Adrenal gland (tissue), 12 donors: ENCODE results near the gene TSSK3. TPM values are rescaled to one million over a fixed set of nuclear protein-coding genes. Genes with fewer than 3 reads are reported as not detected.
"Not testable (repeated sequence)": the region's sequence is repeated elsewhere in the genome, so short reads cannot be mapped to it uniquely, and the experiment has no call there.

Experiments
- DNase-seq, 7 donors: peaks; one replicate each; pipeline ENCODE4 v3.0.0-alpha.2; 2019 to 2020
- H3K27ac ChIP-seq, 5 donors: fragments of 200-600 bp; sonication (generic) in 4 of 5; 1 replicate in 3 of 5; 2 replicates in 2 of 5; pipeline versions ENCODE4 v1.5.1 to v1.8.0; 2016 to 2020; ENCODE audit warnings: mild to moderate bottlenecking in 1 of 5
- H3K27me3 ChIP-seq: fragments of 200-600 bp; 2 replicates; pipeline ENCODE4 v1.8.0; 2021
- H3K36me3 ChIP-seq, 2 donors: fragments of 200-600 bp; replicated peaks in 1 of 2; 1 replicate in 1 of 2; 2 replicates in 1 of 2; pipeline versions ENCODE4 v1.5.1 to v1.8.0; 2018 to 2022
- H3K4me1 ChIP-seq, 2 donors: fragments of 200-600 bp; replicated peaks in 1 of 2; 1 replicate in 1 of 2; 2 replicates in 1 of 2; pipeline versions ENCODE4 v1.5.1 to v1.8.0; 2018 to 2021
- H3K4me3 ChIP-seq, 4 donors: fragments of 200-600 bp; sonication (generic) in 3 of 4; one replicate each; pipeline ENCODE4 v1.5.1; 2016 to 2018
- H3K9me3 ChIP-seq, 3 donors: fragments of 200-600 bp; sonication (generic) in 1 of 3; replicated peaks in 1 of 3; 1 replicate in 2 of 3; 2 replicates in 1 of 3; pipeline versions ENCODE4 v1.5.1 to v1.8.0; 2016 to 2021
- CTCF ChIP-seq, 6 experiments: fragments of 450-650 bp in 4 of 6; fragments of 200-600 bp in 2 of 6; sonication (generic) in 1 of 6; IDR thresholded peaks; 1 replicate in 5 of 6; 2 replicates in 1 of 6; pipeline versions ENCODE4 v1.5.1 to v1.8.0; 2016 to 2021; ENCODE audit warnings: antibody characterized with exemption in 6 of 6, mild to moderate bottlenecking in 2 of 6, moderate library complexity in 1 of 6
- POLR2A ChIP-seq, 2 donors: fragments of 450-650 bp; IDR thresholded peaks; one replicate each; pipeline ENCODE4 v1.6.1; 2017; ENCODE audit warnings: antibody characterized with exemption in 2 of 2, mild to moderate bottlenecking in 2 of 2, moderate library complexity in 1 of 2
- WGBS, 4 donors: extraction: QIAGEN DNeasy Blood & Tissue Kit in 2 of 4; methylation state at CpG; one replicate each; pipeline versions ENCODE4 v1.1.5 to v1.1.7; 2013 to 2017; 5-methylcytosine and 5-hydroxymethylcytosine counted together
- intact Hi-C, 2 donors: fragments of 100-400 bp; cut with DNase I; formaldehyde crosslinking; loops; one replicate each; pipeline versions ENCODE4 v1.14.1 to v1.15.0; 2022 to 2023
- polyA plus RNA-seq, 3 donors: library from polyadenylated mRNA; stranded (reverse); fragments of 200-250 nt in 2 of 3; fragments of 350-450 nt in 1 of 3; fragmentation: Illumina TruSeq in 1 of 3; extraction: RNeasy Lipid Tissue Mini Kit (QIAGEN cat#74804) in 1 of 3; gene quantifications; one replicate each; pipeline ENCODE4 v1.2.3, GENCODE V29; 2013 to 2014
- total RNA-seq, 9 donors: library from RNA; depleted of rRNA in 4 of 9; stranded (reverse); fragments of >200 nt in 4 of 9; fragments of 120-200 nt in 1 of 9; fragmentation: NEBNext Ultra II Directional in 1 of 9; extraction: Animal tissue kit (Norgen Biotek cat#: 25700) in 1 of 9; gene quantifications; one replicate each; pipeline versions ENCODE4 v1.1.0 to v1.2.4, GENCODE V29; 2013 to 2023
- donor health status: healthy with polysubstance abuse.
- donor health status: Bipolar disorder and iron deficiency.
- donor health status: DM: yes; HTN: yes; CAD: no.
- donor health status: DM: no; HTN: no; CAD: no.
- donor health status: DM: no; HTN: no; CAD: no.
- donor health status: DM: yes; HTN: yes; CAD: no.

The TSSK3 gene
- total and polyA plus RNA-seq, 12 donors: 0.69 to 5.3 (median 1.9) TPM; not detected in 1

GRCh38 chr1:32394141-32394889 is 32.0 kb downstream of the TSSK3 start, which contains the start of gene BSDC1:
TSS of gene BSDC1 (minus strand) at chr1:32394441. CDS start at chr1:32394414, 27 bp downstream.
- H3K9me3 ChIP-seq: no peaks in the 10 kb centered on the region
- H3K27ac ChIP-seq: peak within 1 kb of the TSS; percentile 89 to 98 (median 97)
- peaks cover 0 to 21% of the 10 kb centered on the region in 2 donors for H3K36me3 ChIP-seq
- 0% methylated on average over 34 to 48 of the region's 48 CpGs for WGBS, 4 donors
- peak; percentile 99 to 100 (median 100) for DNase-seq
- no peaks in the 10 kb centered on the region for H3K27me3 ChIP-seq
- peak within 1 kb of the TSS; percentile 45 to 74 (median 66) for H3K4me3 ChIP-seq
- intact Hi-C loops: no loop called here
- TF ChIP-seq CTCF (IDR thresholded peaks at IDR 0.05): no peak
- peak; percentile 4 to 97 for TF ChIP-seq POLR2A (IDR thresholded peaks at IDR 0.05)
- peaks cover 21 to 31% of the 10 kb centered on the region in 2 donors for H3K4me1 ChIP-seq

- no peak for DNase-seq
- peaks cover 21 to 31% of the 10 kb centered on the region in 2 donors for H3K4me1 ChIP-seq
- TF ChIP-seq CTCF (IDR thresholded peaks at IDR 0.05): no peak
- peak in 1 of 2 donors; percentile 73 for TF ChIP-seq POLR2A (IDR thresholded peaks at IDR 0.05)
- intact Hi-C loops: no loop called here
- no peaks in the 10 kb centered on the region for H3K27me3 ChIP-seq
- H3K36me3 ChIP-seq: peaks cover 0 to 18% of the 10 kb centered on the region in 2 donors
- 1% methylated on average over 9 to 14 of the region's 14 CpGs for WGBS, 4 donors
- peak overlapping the region; percentile 89 to 98 (median 97) for H3K27ac ChIP-seq
- H3K4me3 ChIP-seq: peak overlapping the region; percentile 34 to 72 (median 40)
- H3K9me3 ChIP-seq: no peaks in the 10 kb centered on the region
Measured at GRCh38 chr1:32394890-32395432, 32.6 kb downstream of the TSSK3 start.

- DNase-seq, H3K4me3 ChIP-seq, intact Hi-C loops, H3K27ac ChIP-seq, H3K27me3 ChIP-seq, H3K36me3 ChIP-seq, H3K9me3 ChIP-seq: not testable (repeated sequence)
- 87 to 96% (median 90%) methylated on average over 5 of the region's 5 CpGs for WGBS, 4 donors
- H3K4me1 ChIP-seq: peaks cover 21 to 39% of the 10 kb centered on the region in 2 donors
Measured at GRCh38 chr1:32396524-32396923, 34.2 kb downstream of the TSSK3 start.

GRCh38 chr1:32398401-32398800 is 36.1 kb downstream of the TSSK3 start:
- H3K4me1 ChIP-seq: peaks cover 4 to 20% of the 10 kb centered on the region in 2 donors
- no peak for TF ChIP-seq CTCF (IDR thresholded peaks at IDR 0.05)
- no peak for TF ChIP-seq POLR2A (IDR thresholded peaks at IDR 0.05)
- H3K4me3 ChIP-seq: no peak overlapping the region
- DNase-seq: no peak
- intact Hi-C loops: no loop called here
- H3K27me3 ChIP-seq: no peaks in the 10 kb centered on the region
- 48 to 68% (median 55%) methylated on average over 2 of the region's 2 CpGs for WGBS, 4 donors
- no peaks in the 10 kb centered on the region for H3K9me3 ChIP-seq
- H3K27ac ChIP-seq: no peak overlapping the region
- H3K36me3 ChIP-seq: no peaks in the 10 kb centered on the region
